EL (cell line): ENCODE measurements around the gene C10orf105.
A peak's percentile ranks its signal among the peaks of the same experiment; 100 is the strongest.

ENCODE experiments used
- DNase-seq: peaks from one replicate; pipeline ENCODE4 v3.0.0-alpha.2; 2016

Gene C10orf105

DNA sequence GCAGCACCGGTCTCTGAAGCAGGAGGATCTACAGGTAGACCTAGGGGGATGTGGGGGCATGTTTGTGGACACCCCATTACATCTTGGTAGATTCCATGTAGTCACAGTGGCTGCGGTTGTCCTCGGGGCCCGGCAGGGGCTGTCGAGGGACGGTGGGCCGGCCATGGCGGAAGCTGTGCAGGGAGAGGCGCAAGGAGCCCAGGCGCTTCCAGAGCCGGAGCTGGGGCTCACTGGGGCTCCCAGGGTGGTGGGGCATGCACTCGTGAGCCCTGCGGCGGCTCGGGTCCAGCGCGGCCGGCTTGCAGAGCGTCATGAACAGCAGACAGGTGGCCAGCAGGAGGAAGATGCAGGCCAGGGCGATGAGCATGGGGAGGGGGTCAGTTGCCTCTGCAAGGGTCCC, 3.7 kb downstream of the C10orf105 start:
- no peak for DNase-seq

- DNase-seq, result no peak
Observed at GRCh38 chr10:71715026-71715425, 4.6 kb downstream of the C10orf105 start.

- DNase-seq, result no peak
Observed at GRCh38 chr10:71714592-71714991, 5.0 kb downstream of the C10orf105 start.

DNA sequence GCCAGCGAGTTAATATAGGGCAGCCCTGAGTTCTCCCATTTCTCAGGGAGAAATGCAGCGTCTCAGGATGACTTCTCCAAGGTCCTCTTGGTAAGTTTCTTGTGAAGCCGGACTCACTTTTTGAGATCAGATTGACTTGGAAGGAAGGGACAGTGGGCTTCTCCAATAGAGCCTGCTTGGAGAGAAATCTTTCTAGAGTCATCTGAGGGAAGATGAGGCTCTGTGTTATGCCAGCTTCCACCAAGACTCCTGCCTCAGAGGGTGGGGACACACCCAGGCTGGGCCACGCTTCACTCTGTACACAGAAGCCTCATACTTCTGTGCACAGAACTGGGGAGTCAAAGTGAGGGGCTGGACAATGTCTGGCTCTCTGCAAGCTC, 5.6 kb downstream of the C10orf105 start:
- DNase-seq, result no peak

DNA sequence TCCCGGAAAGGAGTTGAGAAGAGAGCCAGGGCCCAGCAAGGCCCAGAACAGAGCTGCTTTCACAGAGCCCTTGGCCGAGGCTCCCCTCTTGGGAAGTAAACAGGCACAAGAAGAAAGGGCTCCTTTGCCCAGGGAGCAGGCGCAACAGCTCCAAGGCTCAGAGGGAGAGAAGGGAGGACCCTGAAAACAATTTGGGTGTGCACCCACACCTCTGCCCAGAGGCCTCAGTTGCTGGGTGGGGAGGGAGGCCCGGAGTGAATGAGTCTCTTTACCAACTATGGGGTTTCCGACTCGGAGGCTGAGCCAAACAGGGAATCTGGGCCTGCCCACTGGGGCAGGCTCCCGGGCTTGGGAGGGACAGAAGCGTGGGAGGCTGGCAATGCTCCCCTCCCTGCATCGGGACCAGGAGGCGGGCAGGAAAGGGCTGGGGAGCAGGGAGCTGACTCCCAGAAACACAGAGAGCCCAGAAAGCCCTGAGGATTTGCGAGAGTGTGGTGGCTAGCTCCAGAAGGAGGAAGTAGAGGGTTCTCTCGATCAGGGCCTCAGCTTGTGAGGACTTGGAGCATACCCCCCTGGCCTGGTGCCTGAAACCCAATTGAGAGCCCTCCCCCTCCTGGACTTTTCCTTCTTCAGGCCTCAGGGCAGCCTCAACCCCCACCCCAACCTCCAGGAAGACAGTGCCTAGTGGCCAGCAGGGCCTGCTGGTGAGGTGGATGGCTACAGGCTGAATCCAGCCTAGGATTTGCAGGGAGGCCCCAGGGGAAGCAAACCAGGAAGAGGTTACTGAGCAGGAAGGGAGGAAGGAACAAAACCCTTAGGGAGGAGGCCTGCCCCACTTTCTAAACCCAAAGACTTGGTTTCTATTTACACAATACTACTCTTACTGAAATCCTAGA, 6.2 kb downstream of the C10orf105 start:
- peak; percentile 92 for DNase-seq

GRCh38 chr10:71712572-71713134, 6.9 kb downstream of the C10orf105 start:
- no peak for DNase-seq

DNA sequence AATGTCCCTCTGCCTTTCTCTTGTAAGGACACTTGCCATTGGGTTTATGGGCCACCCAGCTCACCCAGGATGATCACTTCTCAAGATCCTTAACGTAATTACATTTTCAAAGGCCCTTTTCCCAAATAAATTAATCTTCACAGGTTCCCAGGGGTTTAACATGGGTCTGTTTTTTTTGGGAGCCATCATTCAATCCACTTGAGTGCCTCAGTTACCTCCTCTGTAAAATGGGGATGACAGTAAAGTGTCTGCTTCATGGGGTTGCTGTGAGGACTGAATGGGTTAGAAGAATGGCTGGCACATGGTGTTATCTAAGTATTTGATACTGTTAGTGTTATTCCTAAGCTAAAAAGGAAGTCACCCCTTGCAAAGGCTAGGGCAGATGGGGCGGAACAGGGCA, 7.4 kb downstream of the C10orf105 start:
- DNase-seq, result no peak

DNA sequence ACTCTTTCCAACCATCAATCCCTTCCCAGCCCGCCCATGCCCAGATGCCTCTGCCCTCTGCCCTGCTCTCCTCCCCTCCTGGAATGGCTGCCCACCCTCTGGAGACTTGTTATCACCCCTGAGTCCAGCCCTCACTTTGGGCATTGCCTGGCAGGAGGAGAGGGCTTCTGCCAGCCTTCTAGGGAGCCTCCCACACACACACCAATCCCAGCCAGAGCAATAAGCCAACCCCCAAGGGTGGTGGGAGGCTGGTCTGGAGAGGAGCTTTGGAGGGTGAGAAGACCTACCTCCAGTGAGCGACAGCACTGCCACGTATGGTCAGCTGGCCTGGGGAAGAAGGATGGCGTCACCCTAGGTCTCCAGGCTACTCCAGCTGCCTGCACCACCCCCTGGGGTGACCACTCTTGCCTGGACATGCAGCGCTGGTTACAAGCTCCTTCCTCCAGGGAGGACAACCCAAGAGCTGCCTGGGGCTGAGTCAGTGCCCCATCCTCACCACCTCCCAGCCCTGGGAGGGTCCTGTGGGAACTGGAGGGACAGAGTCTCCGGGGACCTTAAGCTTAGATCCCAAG, 8.4 kb downstream of the C10orf105 start:
- DNase-seq, result no peak

- no peak for DNase-seq
Observed at GRCh38 chr10:71710519-71710918, 9.1 kb downstream of the C10orf105 start.

DNA sequence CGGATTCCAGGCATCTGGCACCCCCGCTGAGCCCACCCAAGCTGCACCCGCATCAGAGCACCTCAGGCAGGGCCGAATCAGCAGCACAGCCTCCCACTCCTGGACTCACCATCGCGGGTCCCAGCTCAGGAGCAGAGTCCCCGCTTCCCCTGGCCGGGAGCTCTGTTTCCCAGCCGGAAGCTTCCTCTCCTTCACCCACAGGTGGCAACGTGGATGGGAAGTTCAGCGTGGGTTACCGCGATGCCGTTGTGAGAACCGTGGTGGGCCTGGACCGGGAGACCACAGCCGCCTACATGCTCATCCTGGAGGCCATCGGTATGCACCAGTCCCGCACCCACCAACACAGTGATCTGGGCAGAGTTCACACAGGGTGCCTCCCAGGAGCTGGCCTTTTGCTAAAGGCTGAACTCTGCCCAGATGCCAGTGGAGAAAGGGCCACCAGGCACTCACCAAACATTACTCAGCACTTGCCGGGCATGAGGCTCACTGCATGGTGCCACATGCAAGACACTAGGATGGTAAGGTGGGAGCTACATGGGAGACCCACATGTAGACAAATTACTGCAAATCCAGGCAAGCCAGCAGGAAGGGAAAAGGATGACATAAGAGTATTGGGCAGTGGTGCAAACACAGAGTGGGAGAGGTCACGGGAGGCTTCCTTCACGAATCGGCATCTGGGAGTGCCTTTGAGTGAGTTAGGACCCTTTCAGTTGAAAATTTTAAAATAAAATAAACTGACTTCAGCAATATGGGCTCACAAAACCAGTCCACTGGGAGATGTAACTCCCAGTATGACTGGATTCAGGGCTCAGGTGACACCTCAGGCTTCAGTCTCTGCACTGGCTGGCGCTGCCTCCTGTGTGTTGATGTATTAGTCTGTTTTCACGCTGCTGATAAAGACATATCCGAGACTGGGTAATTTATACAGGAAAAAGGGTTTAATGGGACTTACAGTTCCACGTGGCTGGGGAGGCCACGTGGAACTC, 10.4 kb downstream of the C10orf105 start:
- DNase-seq, result no peak

GRCh38 chr10:71708301-71708703, 11.3 kb downstream of the C10orf105 start:
- peak; percentile 26 for DNase-seq

DNA sequence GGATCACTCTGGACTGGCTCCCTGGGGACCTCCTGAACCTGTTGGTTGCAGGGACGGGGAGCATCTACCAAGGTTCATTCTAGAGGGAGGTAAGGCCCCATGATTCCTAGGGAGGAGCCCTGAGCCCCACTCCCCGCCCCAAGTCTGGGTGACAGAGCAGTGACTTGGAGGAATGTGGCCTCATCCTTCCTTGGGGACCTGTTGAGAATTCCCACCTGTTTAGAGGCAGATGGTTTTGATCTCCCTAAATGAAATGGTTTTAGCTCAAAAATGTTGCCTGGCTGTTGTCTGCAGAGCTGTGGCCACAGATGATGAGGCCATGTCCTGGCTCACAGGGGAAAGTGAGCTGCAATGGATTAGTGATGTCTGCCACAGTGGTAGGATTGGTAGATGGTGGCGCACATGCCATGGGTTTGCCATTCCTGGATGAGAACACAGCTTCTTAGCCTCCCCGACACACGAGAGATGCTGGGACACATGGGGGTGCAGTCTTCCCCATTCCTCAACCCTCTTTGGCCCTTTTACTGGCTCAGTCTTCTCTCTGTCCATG, 12.3 kb downstream of the C10orf105 start:
- DNase-seq, result no peak

- no peak for DNase-seq
Observed at GRCh38 chr10:71706216-71707121, 13.1 kb downstream of the C10orf105 start.

DNA sequence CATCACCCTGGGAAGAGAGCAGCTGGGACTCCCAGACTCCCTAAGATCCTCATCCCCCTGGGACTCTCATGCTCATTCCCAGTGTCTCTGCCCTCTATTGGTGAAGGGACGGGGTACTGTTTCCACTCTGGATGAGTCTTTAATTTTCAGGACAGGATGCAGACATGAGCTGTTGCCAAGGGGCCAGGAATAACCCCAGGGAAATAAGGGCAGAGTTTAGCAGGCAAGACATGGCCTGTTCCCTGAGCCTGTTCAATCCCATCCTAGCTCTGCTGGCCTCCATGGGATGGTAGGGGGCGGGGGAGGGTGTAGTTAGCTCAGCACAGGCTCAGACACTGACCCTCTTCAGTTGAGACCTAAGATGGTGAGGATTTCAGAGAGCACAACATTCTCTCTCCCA, 14.0 kb downstream of the C10orf105 start:
- DNase-seq, result no peak

GRCh38 chr10:71704816-71705215, 14.8 kb downstream of the C10orf105 start:
- no peak for DNase-seq

GRCh38 chr10:71703577-71703976, 16.0 kb downstream of the C10orf105 start:
- DNase-seq, result no peak

- DNase-seq, result no peak
Observed at GRCh38 chr10:71701496-71702132, 18.0 kb downstream of the C10orf105 start.

DNA sequence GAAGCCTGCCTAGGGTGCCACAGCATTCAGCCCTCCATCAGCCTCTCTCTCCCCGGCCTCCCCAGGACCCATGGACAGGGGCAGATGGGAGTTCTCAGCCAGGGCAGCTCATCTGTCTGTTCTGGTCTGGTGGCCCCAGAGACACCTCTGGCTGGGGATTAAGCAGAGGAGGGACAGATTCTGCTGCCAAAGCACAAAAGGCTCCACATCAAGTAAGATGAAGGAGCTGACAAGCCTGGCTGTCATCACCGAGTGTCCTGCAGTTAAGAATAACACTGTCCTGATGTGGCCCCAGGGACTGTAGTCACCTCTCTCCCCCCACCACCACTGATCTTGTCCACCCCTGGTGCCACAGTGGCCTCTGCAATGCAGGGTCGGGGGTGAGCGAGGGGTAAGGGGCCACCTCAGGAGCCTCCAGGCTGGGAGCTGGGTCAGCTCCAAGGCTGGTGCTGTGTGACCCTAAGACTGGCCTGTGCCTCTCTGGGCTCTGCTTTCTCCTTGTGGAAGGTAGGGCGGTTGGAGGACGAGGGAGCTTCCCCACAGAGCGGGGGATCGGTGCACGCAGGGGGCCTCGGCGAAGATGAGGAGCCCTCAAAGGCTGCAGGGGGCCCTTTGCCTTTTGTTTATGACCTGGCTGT, 18.7 kb downstream of the C10orf105 start:
- DNase-seq, result no peak

GRCh38 chr10:71698737-71699136, 20.8 kb downstream of the C10orf105 start:
- DNase-seq, result no peak

DNA sequence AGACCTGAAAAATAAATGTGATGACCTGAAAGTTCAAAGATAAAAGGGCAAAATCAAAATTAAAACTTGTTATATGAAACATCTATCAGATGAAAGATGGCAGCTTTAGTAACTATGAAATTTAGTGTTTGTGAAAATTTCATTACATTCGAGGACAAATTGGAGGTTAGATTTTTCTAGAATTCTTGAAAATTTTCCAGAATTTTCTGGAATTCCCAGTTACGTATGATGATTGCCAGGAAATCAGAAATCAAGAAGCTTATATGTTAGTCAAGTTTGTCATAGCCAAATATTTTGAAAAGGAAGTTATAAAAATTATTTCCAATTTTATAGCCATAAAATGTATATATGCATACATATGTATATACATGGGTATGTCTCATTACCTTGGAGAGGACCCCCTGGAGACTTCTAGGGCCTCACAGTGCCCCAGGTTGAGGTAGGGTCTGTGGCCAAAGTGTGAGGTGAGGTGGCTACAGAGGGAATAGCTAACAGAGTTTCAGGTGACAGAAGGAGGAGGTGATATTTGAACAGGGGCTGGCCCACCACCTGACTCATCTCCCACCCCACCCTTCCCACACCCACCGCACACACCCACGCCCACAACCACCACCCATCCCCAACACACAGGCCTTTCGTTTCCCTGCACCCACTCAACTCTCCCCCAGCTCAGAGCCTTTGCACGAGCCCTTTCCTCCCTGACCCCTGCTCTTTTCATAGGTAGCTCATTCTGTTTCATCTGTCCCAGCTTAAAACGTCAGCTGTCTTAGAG, 21.5 kb downstream of the C10orf105 start:
- no peak for DNase-seq
